IPS-18c (cell line): Measurements from ENCODE around the gene TRIM41.
A peak's percentile ranks its signal among the peaks of the same experiment; 100 is the strongest.

ENCODE experiments used
- H3K4me3 ChIP-seq: 2 replicates; pipeline ENCODE4 v1.7.0; 2013; ENCODE audit warnings: low read depth, mild to moderate bottlenecking, low read length, moderate library complexity; ENCODE audit not compliant: insufficient read depth
- H3K9me3 ChIP-seq: one replicate; pipeline ENCODE4 v1.6.1; 2013; ENCODE audit warnings: mild to moderate bottlenecking, low read length, moderate library complexity; ENCODE audit not compliant: control insufficient read depth, insufficient read depth

TRIM41 gene

DNA sequence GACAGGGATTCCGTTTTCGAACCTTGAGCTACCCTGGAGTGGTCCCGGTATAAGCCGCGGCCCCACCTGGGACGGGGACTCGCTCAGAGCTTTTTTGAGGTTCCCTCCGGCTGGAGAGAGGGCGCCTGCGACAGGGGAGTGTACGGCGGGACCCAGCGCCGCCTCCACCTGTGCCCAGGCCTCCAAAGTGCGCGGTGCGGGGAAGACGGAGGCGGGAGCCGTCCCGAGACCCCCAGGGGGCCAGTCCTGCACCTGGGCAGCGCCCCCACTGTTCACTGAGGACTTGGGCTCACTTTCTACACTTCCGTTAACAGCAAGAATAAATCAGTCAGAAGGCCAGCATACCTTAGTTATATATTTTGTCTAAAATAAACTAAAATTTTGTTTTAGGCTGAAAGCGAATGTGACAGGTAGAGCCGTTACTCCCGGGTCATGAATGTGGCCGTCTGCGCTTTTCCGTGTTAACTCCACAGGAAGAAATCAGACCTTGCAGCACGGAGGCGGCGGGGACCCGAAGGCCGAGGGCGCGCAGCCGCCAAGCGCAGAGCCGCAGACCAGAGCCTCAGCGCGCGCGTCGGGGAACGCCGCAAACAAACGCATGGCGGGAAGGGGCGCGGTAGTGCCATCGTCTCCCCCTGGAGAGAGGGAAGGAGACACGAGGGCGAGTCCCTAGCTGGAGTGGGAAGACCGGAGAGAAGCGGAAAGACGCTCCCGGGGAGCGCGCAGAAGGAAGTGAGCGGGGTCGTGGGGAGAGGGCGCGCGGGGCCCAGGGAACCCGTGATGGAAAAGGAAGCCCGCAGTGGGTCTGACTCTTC is 32.2 kb upstream of the TRIM41 start:
- Histone ChIP-seq H3K4me3 (peak overlapping the region; percentile 65), H3K9me3 (no peaks in the 10 kb centered on the region)

DNA sequence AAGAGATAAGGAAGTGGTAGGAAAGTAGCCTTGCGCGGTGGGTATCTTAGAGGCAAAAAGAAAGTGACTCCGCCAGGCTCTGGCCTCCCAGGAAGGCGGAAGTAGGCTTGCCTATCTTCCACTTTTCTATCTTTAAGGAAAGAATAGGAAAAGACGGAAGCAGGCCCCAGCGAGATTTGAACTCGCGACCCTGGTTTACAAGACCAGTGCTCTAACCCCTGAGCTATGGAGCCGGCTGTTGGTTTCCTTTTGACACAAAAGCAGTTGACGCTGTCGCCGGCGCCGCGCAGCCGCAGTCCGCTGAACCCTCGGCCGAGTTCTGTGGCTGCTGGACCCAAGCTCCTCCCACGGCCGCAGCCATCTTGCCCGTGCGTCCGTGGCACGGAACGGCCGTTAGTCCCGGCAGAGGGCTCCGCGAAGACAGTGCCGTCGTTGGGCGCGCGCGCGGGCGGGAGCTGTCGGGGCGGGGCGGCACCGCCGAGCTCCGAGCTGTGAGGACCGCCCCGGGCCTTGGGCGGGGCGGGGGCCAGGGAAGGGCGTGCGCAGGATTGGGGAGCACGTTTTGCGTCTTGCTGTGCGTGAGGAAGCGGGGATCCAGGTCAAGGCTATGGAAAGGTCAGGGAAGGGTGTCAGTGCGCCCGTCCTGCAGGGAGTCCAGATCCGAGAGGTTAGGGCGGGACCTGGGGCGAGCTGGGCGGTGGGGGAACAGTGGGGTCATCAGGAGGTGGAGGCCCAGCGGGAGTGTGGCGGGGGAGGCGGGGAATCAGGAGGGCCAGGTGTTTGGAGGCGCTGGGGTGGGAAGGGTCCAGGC is 31.4 kb upstream of the TRIM41 start:
- H3K4me3 ChIP-seq: peak overlapping the region; percentile 81
- H3K9me3 ChIP-seq: no peaks in the 10 kb centered on the region

DNA sequence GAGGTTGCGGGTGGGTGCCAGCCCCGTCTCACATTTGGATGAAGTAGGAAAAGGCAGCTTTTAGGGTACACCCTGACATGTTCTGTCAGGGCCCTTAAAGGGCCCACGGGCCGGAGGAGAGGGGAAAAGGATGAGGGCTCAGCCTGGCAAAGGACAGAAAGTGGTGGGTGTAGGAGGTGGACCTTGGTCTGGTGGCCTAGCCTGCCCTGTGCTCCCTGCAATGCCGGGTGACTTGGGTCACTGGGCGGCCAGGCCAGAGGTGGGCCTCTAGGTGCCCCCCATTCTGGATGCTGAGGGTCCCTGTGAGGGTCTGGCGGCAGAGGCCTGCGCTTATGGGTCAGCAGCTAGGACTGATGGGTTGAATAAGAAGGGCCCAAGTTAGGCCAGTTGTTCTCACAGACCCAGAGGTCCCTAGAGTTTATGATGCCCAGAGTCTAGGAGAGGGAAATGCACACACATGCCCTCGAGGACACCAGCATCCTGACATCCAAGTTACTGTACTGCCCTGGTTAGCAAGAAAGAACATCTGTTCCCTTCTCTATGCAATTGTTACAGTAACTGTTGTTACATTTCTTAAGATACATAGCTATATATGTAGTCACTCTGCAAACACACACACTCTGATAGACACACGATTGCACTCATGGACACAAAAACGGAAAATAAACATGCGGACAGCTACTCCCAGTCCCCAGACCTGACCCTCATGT is 30.6 kb upstream of the TRIM41 start:
- Histone ChIP-seq H3K4me3 (peak overlapping the region; percentile 81), H3K9me3 (no peaks in the 10 kb centered on the region)

DNA sequence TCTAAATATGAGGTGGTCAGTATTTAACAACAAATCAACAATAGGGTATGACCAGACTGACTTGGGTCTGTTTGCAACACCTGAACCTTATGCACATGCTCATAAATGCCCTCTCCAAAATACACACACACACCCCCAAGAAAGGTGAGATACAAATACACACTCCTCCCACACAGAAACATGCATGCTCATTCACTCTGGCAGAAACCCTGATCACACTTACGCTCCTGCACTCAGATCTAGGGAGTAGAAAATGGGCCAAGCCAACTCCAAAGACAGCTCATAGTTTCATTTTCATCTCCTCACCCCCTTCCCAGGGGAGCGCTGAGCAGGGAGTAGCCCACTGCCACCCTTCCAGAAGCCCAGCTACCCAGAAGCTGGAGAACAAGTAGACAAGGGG is 29.4 kb upstream of the TRIM41 start:
- no peak overlapping the region for H3K4me3 ChIP-seq
- H3K9me3 ChIP-seq: no peaks in the 10 kb centered on the region

DNA sequence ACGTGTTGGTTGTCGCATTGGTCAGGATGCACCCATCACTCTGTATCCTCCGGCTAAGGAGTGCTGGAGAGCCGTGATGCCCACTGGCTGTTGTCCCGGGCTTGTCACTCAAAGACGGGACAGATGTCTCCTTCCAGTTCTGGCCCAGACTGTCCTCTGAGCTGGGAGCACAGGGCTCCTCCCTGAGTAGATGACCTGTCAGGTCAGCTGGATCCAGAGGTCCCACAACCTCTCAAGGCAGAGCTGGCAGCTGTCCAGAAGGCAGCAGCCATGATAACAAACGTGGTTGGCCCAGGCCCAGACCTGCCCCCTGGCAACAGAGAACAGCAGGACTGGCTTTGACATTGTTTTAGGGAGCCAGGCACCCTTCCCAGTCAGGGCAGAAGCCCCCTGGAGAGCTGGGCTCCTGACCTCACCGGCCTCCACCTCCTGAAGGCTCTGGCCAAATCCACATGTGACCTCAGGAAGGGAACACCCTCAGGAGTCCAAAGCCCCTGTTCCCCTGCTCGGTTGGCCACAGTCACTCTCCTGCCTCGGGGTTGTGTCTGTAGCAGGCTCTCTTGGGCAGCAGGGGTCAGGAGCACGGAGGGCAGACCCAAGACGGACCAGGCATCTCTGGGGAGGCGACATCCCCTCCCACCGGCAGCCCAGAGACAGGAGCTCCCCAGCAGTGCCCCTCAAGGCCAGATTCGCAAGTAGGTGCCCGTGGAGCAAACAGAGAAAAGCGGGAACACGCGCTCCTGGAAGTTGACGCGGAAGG is 28.4 kb upstream of the TRIM41 start:
- Histone ChIP-seq H3K9me3 (no peaks in the 10 kb centered on the region), H3K4me3 (no peak overlapping the region)

DNA sequence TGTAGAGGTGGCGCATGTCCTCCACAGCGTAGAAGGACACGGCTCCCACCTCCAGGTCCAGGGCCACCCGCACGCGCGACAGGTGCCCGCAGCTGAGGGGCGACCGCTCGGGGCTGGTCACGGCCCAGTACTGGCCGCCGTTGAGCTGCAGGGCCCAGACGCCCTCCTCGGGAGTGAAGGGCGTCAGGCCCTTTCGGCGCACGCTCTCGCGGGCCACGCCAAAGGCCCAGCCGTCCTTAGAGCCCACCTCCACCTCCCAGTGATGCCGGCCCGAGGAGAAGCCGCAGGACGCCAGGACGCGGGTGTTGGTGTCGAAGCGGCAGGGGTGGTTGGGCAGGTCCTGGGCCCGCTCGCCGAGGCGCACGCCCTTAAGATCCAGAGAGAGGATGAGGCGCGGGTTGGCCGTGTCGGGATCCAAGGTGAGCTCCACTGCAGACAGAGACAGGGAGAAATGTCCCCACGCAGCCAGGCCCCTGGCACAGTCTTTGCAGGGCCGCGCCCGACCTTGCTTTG is 27.8 kb upstream of the TRIM41 start:
- Histone ChIP-seq H3K9me3 (no peaks in the 10 kb centered on the region), H3K4me3 (no peak overlapping the region)

DNA sequence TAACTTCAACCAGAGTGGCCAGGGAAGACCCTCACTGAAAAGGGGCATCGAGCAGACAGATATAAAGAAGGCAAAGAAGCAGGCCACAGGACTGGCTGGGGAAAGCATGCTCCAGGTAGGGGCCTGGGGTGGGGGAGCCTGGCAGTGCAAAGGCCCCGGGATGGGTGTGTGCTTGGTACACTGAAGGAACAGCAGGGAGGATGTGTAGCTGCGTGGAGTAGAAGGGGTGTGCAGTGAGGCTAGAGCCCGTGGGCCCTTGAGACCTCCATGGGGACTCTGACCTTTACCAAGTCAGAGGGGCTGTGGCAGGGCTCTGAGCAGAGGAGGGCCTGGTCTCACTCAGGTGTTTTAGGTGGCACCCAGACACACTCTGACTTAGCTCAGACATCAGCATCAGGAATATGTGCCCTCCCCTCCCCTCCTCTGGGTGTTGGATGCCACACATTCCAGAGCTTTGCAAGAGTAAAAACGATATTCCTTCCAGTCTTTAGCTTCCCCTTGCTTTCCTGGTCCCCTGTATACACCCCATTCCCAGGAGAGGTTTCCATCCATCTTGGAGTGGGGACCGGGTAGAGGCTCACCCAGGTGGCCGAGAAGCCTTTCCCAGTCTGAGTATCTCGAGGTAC is 25.6 kb upstream of the TRIM41 start:
- no peak overlapping the region for H3K4me3 ChIP-seq
- H3K9me3 ChIP-seq: no peaks in the 10 kb centered on the region

DNA sequence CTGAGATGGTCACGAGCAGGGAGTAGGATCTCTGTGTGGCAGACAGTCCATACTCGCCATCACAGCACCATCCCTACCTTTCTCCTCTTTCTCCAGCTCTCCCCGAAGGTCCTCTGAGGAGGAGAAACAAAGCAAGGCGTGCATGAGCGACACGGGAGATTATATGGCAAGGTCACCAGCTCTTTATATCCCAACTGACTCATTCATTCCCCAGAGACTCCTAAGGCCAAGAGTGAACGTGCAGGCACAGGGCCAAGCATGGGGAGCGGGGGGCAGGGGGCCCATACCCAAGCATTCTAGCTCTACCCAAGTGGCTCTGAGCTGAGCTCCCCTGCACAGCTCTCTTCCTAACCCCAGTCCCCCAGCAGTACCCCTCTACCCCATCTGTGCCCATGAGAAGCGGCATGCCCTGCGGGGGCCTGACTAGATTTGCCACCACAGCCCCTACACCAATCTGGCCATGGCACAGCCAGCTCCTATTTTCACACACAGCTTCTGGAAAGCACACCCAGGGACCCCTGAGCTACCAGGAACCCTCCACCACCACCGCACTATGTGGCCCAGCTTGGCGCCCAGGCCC is 24.9 kb upstream of the TRIM41 start:
- H3K4me3 ChIP-seq: peak overlapping the region; percentile 16; the same call in 1 of the 2 replicates
- H3K9me3 ChIP-seq: no peaks in the 10 kb centered on the region

DNA sequence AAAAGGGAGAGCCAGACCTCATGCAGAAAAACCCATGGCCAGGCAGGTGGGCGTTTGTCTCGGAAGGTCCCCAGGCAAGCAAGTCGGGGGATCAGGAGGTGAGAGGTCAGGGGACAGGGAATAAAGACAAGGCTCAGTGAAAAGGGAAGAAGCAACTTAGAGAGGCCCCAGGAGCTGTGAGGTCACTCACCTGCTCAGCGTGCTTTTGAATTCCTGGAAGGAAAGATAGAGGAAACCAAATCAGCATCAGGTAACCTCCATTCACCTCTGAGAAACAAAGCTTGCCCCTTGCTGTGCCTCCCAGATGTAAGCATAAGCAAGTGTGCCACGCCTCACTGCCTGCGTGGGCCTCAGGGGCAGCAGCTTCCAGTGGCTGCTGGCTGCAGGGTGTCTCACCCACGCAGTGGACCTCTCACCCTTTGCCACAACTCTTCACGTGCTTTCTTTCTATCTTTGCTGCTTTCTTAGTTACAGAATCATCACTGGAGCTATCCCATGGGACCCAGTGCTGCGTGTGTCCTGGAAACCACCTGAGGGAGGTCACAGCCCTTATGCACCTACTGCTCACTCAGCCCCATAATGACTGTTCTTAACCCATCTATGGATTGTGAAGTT is 24.1 kb upstream of the TRIM41 start:
- H3K9me3 ChIP-seq: no peaks in the 10 kb centered on the region
- H3K4me3 ChIP-seq: peak overlapping the region; percentile 16; the same call in 1 of the 2 replicates

DNA sequence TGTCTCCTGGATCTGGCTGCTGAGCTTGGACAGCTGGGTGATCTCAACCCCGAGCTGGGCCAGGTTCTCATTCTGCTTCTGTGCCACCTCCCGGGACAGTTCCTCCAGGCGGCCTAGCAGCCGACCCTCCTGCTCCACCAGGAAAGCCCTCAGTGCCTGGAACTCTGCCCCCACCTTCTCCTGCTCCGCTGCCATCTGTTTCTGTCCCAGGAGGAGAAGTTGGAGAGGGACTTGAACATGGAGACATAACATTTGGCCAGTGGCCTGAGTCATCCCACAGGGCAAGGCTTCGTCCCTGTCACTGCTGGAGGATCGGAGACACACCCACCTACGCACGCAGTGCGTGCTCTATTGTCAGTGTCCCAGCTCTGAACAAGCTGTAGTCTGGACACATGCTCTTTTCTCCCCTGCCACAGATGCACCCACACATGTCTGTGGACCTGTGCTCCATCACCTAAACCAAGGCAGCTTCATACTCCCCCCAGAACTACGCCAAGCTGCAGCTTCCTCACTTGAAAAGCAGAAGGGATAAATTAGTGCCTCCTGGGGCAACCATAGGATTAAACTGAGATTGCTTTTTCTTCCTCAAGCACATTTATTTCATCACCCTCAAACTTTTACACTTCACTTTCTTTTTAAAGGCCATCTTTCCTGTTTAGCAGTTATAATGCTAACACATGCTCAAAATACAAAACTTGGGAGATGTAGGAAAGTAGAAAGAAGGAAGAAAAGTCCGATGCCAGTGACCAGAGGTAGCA is 23.0 kb upstream of the TRIM41 start:
- Histone ChIP-seq H3K4me3 (no peak overlapping the region), H3K9me3 (no peaks in the 10 kb centered on the region)

DNA sequence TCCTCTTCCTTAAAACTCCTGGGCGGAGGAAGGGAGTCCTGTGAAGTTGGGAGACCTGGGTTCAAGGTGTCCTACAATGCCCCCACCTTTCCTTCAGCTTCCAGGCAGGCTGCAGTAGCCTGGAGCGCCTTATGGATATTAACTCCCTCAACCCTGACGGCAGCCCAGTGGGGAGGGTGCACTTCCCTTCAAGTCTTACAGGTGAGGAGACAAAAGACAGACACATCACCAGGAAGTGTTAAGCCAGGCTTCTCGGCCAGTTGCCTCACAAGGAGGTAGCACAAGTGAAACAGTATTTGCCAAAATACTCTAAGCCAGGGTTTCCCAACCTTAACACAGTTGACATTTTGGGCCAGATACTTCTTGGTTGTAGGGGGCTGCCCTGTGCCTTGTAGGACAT is 22.3 kb upstream of the TRIM41 start:
- H3K4me3 ChIP-seq: no peak overlapping the region
- H3K9me3 ChIP-seq: no peaks in the 10 kb centered on the region

DNA sequence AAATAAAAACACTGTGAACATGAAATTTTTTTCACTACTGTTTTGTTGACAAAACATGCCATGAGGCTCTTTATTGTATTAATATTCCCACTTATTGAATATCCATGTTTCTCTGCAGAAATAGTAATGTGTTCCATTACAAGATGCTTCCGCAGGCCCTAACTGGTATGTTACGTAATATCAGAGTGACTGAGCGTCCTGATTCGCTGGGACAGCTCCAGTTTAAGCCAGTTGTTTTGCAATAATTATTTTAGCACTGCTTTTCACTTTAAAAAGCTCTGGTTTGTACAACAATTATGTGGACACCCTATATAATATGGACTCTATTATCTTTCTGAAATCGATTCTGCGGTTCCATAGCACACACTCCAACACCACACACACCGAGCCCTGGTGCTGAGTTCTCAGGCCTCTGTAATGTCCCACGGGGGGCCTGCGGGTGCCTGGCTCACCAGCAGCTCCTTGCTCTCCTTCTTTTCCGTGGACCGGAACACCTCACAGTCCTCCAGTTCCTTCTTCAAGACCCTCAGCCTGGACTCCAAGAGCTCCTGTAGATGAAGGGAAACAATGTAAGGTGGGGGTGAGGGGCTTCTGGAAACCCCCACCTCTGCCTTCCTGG is 19.9 kb upstream of the TRIM41 start:
- Histone ChIP-seq H3K4me3 (no peak overlapping the region), H3K9me3 (no peaks in the 10 kb centered on the region)

DNA sequence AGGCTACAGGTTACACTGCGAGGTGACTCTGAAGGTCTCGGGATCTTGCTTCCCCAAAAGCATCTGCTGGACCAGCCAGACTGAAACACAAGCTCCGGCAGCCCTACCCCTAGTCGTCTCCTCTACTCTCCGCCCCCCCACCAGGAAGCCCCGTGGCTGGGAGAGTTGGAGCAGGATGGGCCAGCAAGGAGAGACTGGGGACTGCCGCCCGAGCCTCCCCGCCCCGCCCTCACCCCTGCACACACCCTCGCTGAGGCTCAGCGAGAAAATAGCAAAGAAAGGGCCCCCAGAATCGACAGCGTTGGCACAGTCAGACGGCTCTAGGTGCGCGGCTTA is 19.3 kb upstream of the TRIM41 start:
- no peaks in the 10 kb centered on the region for H3K9me3 ChIP-seq
- peak overlapping the region; percentile 71 for H3K4me3 ChIP-seq

DNA sequence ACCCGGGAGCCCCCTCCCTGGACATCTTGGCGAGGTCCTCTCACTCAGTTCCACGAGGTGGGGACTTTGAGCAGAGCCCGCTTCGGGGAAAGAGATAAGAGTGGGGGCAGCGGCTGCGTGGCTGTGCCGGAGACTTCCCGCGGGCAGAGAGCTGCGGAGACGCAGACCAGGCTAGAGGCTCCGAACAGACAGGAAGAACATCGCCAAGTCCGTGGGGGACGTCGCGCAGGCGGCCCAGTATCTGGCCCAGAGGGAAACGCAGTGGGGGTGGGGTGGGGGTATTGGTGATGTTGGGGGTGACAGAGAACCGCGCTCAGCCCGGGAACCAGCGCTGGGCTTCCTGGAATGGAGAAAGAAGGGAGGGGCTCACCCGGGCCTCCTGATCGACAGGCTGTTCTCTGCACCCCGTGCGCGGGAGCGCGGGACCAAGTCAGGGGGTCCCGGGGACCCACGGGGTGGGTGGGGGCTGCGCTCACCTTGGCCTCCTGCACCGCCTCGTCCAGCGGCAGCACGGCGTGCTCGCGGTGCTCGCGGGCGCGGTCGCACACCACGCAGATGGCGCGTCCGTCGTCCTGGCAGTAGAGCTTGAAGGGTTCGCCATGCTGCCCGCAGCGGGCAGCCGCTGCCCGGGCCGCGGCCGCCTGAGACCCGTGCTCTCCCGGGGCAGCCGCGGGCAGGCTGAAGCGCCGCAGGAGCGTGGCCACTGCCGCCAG is 18.8 kb upstream of the TRIM41 start:
- H3K4me3 ChIP-seq: peak overlapping the region; percentile 71
- H3K9me3 ChIP-seq: no peaks in the 10 kb centered on the region
